Activated naive CD4-positive, alpha-beta T cell treated with anti-CD3 and anti-CD28 coated beads, Interleukin-2, amount 50 U/mL, for 16 hours (primary cell): ENCODE measurements around the gene ZFP2.
A peak's percentile ranks its signal among the peaks of the same experiment; 100 is the strongest.
"Not testable (repeated sequence)": the region's sequence is repeated elsewhere in the genome, so short reads cannot be mapped to it uniquely, and the experiment has no call there.

Source experiments
- DNase-seq: peaks from one replicate; pipeline ENCODE4 v3.0.0-alpha.2; 2020

Gene ZFP2

DNA sequence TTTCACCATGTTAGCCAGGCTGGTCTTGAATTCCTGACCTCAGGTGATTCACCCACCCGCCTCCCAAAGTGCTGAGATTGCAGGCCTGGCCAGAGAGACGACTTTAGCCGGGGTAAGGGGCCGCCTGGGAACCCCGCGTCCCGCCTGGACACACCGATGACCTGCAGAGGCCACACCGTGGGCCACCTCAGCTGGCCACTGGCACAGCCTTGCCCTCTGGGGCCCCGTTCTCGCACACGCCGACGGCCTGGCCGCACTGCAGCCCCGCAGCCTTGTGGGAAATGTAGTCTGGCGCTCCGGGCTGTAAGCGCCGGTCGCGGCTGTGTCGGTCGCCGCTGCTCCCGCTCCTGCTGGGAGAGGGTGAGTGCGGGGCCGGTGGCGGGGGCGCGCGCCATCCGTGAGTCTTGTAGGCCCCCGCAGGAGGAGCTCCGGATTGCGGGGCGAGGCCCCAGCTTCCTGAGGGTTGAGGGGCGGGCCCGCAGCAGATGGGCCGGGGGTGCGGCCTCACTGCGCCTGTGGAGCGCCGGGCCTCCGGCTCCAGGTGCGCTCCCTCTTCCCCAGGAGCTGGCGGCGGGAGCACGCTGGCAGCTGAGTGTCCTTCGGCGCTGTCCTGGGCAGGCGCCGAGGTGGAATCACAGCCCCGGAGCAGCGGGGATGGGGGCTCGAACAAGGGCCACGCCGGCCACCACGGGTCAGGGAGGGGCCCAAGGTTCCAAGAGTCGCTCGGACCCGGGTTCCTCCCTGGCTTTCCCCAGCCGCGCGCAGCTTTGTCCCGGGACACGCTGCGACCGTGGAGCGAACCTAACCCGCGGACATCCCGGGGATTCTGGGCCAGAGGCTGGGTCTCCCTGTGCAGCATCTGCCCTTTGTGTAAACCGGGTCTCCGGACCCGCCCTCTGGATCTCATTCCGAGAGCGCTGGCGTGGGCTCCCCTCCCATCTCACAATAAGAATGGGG is at the start of gene ZFP2:
ZFP2 (plus strand) TSS at position 299 of the 957 bp plus-strand sequence. CDS start 35,401 bp downstream, outside the sequence.
- peak; percentile 28 for DNase-seq

DNA sequence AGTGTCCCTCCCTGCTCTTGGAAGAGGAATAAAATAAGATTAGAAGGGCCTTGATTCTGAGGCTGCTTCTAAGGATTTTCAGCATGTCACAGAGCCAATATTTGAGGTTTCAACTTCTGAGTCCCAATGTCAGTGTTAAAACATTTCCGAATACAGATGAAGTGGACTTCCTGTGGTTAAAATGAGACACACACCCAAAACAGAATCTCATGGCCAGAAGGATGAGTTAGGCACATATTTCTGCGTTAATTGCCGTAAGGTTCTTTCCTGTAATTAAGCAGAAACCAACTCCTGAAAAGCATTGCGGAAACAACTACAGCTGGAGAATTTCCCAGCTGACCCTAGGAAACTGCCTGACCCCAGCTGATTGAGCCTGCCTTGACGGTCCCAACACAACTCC is 46.4 kb upstream of the ZFP2 start:
- DNase-seq: no peak

GRCh38 chr5:178851951-178852350 is 43.8 kb upstream of the ZFP2 start:
- no peak for DNase-seq

GRCh38 chr5:178854284-178854683 is 41.4 kb upstream of the ZFP2 start:
- DNase-seq: no peak

DNA sequence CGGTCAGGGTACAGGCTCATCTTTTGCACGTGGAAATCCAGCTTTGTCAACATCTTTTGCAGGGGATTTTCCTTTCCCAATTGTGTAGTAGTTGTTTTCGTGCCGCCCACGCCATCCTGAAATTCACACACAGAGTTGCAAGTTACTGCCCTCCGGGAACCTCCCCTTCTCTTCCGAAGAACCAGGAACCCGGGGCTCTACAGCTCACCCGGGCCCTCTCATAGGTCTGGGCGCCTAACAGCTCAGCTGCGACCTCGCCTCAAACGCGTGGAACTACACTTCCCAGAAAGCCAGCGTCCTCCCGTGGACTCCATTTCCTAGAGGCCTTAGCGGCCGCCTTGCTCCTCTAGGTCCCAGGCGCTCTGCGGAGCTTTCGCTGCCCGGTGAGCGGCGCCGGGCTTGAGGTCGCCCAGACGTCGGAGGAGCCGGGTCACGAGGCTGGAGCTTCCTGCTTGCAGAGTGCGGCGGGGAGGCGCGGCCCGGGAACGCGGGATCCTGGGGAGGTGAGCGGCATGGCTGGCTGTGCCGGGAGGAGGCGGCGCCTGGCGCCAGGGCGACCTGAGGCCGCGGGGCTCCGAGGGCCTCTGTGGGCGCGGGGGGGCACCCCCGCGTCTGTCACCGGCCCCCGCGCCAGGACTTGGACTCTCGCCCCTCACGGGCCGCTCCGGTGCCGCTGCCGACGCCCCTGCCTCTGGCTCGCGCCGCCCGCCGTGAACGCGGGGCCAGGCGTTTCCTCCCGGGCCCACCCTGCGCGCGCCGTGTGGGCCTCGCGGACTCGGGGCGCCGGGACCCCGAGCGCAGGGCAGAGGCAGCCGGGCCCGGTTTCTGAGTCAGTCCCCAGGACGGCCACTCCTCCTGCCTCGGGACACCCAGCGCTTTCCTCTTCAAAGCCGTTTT is 35.8 kb upstream of the ZFP2 start, which contains the start of gene ZNF354B:
ZNF354B (plus strand) TSS at position 329 of the 897 bp plus-strand sequence. CDS start 1,095 bp downstream, outside the sequence.
- peak; percentile 84 for DNase-seq

GRCh38 chr5:178860615-178861014 is 35.1 kb upstream of the ZFP2 start:
- DNase-seq: not testable (repeated sequence)

DNA sequence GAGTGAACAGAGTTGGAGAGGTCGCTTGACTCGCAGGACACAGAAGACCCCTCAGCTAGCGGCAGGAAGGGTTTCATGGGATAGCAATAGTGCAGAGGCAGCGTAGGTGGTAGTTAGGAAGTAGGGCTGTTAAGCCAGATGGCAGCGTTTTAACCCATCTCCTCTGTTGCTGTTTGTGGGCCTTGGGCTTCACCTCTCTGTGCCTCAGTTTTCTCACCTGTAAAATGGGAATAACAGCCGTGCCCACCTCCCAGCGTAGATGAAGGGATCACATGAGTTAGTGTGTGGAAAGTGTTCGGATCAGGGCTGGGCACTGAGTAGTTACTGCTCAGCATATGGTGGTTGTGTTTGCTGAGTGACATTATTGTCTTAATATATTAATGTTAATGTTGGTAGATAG is 34.1 kb upstream of the ZFP2 start:
- no peak for DNase-seq

GRCh38 chr5:178866946-178867345 is 28.8 kb upstream of the ZFP2 start:
- no peak for DNase-seq

GRCh38 chr5:178869577-178869976 is 26.1 kb upstream of the ZFP2 start:
- no peak for DNase-seq

DNA sequence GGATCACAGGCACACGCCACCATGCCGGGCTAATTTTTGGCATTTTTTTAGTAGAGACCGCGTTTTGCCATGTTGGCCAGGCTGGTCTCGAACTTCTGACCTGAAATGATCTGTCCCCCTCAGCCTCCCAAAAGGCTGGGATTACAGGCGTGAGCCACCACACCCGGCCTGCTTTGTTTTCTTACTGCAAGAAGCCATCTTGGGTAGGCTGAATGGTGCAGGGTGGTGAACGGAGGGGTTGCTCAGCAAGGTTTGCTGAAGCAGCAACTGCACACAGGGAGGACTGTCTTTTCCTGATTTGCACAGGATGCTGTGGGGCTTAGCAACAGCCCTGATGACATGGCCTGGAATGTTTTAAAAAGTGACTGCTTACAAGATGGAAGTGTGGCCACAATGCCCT is 25.3 kb upstream of the ZFP2 start:
- no peak for DNase-seq

DNA sequence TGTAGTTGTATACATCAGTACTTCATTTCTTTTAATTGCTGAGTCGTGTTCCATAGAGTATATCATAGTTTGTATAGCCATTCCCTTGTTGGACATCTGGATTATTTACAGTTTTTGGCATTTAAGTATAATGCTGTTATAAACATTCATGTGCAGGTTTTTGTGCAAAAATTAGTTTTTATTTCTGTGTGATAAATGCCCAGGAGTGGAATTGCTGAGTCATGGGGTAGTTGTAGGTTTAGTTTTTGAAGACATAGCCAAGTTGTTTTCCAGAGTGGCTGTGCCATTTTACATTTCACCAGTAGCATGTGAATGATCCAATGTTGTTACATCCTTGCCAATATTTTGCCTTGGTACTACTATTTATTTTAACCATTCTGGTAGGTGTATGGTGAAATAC is 23.4 kb upstream of the ZFP2 start:
- DNase-seq: no peak

GRCh38 chr5:178883115-178883694 is 12.5 kb upstream of the ZFP2 start:
- DNase-seq: not testable (repeated sequence)

DNA sequence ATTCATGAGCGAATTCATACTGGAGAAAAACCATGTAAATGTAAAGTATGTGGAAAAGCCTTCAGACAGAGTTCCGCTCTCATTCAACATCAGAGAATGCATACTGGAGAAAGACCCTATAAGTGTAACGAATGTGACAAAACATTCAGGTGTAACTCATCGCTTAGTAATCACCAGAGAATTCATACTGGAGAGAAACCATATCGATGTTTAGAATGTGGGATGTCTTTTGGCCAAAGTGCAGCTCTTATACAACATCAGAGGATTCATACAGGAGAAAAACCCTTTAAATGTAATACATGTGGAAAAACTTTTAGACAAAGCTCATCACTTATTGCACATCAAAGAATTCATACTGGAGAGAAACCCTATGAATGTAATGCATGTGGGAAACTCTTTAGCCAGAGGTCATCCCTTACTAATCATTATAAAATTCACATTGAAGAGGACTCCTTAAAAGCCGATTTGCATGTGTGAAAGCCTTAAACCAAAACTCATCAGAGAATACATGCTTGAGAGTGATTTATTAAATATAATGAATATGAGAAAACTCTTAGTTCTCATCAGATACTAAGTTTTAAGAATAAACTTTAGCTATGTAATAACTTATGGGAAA is 11.8 kb upstream of the ZFP2 start:
- DNase-seq: no peak

- DNase-seq: no peak
Observed at GRCh38 chr5:178899289-178899688, 3.6 kb downstream of the ZFP2 start.

DNA sequence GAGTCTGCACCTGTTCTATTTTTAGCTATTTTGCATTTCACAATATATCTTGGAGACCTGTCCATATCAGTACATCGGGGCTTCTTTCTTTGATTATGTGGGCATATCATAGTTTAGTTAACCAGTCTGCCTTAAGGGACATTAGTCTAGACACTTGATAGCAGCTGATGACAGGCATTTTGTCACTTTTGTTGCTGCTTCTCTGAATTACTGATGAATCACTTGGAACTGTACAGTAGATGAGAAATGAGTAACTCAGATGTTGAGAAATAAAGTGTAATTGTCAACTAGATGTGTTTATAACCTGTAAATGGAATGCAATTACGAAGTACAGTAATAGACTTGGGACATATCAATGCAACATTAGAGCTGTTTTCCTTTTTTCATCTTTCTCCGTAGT is 7.1 kb downstream of the ZFP2 start:
- no peak for DNase-seq

DNA sequence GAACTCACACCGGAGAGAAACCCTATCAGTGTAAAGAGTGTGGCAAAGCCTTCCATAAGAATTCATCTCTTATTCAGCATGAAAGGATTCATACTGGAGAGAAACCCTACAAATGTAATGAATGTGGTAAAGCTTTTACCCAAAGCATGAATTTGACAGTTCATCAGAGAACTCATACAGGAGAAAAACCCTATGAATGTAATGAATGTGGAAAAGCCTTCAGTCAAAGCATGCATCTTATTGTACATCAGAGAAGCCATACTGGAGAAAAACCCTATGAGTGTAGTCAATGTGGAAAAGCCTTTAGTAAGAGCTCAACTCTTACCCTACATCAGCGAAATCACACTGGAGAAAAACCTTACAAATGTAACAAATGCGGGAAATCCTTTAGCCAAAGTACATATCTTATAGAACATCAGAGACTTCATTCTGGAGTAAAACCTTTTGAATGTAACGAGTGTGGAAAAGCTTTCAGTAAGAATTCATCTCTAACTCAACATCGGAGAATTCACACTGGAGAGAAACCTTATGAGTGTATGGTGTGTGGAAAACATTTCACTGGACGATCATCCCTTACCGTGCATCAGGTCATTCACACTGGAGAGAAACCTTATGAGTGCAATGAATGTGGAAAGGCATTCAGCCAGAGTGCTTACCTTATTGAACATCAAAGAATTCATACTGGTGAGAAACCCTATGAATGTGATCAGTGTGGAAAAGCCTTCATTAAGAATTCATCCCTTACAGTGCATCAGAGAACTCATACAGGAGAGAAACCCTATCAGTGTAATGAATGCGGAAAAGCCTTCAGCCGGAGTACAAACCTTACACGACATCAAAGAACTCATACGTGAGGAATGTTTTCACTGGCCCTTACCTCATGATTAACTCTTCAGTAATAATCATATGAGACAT is 36.4 kb downstream of the ZFP2 start:
- DNase-seq: no peak

DNA sequence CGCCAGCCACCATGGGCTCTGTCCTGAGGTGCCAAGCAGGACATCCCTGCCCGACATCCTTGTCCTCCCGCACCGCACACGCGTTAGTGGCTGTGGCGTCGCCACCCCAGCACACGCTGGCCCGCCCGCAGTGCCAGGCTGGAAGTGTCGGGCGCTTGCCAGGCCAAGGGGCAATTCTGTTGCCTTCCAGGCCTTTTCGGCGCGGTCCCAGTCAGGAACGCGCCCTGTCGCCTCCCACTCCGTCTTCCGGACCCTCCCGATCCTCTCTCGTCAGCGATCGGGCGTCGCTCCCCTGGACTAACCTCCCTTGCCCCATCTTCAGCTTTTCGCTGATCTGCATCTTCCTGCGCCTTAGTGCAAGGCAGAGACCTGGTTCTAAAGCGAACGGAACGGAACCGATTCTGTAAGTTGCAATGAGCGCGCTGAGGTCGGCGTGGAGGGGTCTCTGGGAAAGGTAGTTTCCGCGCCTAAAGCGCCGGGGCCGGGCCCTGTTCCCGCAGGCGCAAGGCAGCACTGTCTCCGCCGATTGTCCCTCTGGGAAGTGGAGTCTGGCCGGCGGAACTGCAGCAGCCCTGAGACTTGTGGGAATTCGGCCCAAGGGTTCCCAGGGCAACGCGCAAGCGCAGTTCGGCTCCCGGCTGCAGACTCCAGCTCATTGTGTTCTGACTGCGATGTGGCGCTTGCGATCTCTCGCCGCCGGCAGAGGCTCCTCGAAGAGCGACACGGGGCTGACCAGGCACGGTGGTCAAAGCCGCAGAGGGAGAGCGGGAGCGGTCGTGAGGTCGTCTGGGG is 45.1 kb downstream of the ZFP2 start, which contains the start of gene ZNF454:
ZNF454 (plus strand) TSS at position 630 of the 792 bp plus-strand sequence. CDS start 1,594 bp downstream, outside the sequence.
- DNase-seq: no peak

GRCh38 chr5:178941361-178941760 is 45.6 kb downstream of the ZFP2 start:
- DNase-seq: no peak

GRCh38 chr5:178965465-178966055 is 69.8 kb downstream of the ZFP2 start:
- DNase-seq: no peak

- no peak for DNase-seq
Observed at GRCh38 chr5:178981381-178981780, 85.7 kb downstream of the ZFP2 start.
